Esophagus muscularis mucosa (tissue), 4 donors: ENCODE results near the gene CCT2.

Experiments
- CTCF ChIP-seq, 3 experiments: fragments of 200-600 bp in 2 of 3; fragments of 450-650 bp in 1 of 3; sonication (generic) in 2 of 3; IDR thresholded peaks; one replicate each; pipeline ENCODE4 v1.5.1; 2017 to 2019; ENCODE audit warnings: antibody characterized with exemption in 3 of 3, mild to moderate bottlenecking in 2 of 3, moderate library complexity in 1 of 3
- EP300 ChIP-seq: sonication (generic); formaldehyde crosslinking; IDR thresholded peaks from one replicate; pipeline ENCODE4 v1.6.1; 2017; ENCODE audit warnings: antibody characterized with exemption
- POLR2A ChIP-seq: fragments of 450-650 bp; IDR thresholded peaks from one replicate; pipeline ENCODE4 v1.6.1; 2017; ENCODE audit warnings: antibody characterized with exemption, moderate library complexity, mild to moderate bottlenecking, low read depth

- TF ChIP-seq CTCF (IDR thresholded peaks at IDR 0.05), result no peak
- TF ChIP-seq POLR2A, result no peak
- no peak for TF ChIP-seq EP300
Observed at GRCh38 chr12:69546693-69547438, 38.4 kb upstream of the CCT2 start.
